ENCODE measurements around the gene TSHZ2. TPM values are rescaled to one million over a fixed set of nuclear protein-coding genes. Genes with fewer than 3 reads are reported as not detected.

Gene TSHZ2
- total RNA-seq, 1 donor from 2014 or later = 1.2 TPM

DNA sequence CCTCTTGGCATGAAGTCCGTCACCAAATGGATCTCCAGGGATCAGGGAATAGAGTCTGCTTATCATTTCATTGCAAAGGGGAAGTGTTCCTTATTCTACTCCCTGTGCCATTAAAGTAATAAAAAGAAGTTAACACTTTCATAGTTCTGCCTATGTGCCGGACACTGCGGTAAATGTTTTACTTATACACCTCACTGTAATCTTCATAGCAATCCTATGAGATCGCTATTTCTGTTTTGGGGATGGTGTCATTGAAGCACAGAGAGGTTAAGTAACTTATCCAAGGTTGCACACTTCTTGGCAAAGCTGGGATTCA lies 177.7 kb downstream of the TSHZ2 start:
- Mint-ChIP-seq H3K27me3 (ENCODE audit: low read depth, unreplicated experiment) (no peaks in the 10 kb centered on the region), H3K4me1 (ENCODE audit: low read depth, unreplicated experiment) (peaks cover 10% of the 10 kb centered on the region), H3K9me3 (ENCODE audit: unreplicated experiment) (no peaks in the 10 kb centered on the region), H3K36me3 (ENCODE audit: low read depth, unreplicated experiment) (no peaks in the 10 kb centered on the region), H3K4me3 (ENCODE audit: unreplicated experiment) (no peak overlapping the region), H3K27ac (ENCODE audit: unreplicated experiment) (no peak overlapping the region)
- H3K27me3 ChIP-seq (ENCODE audit: insufficient read depth, low read length) = peaks cover 3% of the 10 kb centered on the region
- TF ChIP-seq, protein P1, sequence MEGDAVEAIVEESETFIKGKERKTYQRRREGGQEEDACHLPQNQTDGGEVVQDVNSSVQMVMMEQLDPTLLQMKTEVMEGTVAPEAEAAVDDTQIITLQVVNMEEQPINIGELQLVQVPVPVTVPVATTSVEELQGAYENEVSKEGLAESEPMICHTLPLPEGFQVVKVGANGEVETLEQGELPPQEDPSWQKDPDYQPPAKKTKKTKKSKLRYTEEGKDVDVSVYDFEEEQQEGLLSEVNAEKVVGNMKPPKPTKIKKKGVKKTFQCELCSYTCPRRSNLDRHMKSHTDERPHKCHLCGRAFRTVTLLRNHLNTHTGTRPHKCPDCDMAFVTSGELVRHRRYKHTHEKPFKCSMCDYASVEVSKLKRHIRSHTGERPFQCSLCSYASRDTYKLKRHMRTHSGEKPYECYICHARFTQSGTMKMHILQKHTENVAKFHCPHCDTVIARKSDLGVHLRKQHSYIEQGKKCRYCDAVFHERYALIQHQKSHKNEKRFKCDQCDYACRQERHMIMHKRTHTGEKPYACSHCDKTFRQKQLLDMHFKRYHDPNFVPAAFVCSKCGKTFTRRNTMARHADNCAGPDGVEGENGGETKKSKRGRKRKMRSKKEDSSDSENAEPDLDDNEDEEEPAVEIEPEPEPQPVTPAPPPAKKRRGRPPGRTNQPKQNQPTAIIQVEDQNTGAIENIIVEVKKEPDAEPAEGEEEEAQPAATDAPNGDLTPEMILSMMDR (IDR thresholded peaks at IDR 0.05; ENCODE audit: insufficient read depth, low read depth, low read length) = no peak
- TF ChIP-seq EZH2 (IDR thresholded peaks at IDR 0.05; ENCODE audit: insufficient read depth, low read length) = no peak
- H4K20me1 ChIP-seq (ENCODE audit: insufficient read depth, low read length) = no peaks in the 10 kb centered on the region
- no peak for DNase-seq (ENCODE audit: low read depth)
- H3K79me2 ChIP-seq (ENCODE audit: insufficient read depth, low read length) = no peaks in the 10 kb centered on the region
- no peaks in the 10 kb centered on the region for H3K9me3 ChIP-seq (ENCODE audit: insufficient read depth, low read depth, low read length)
- H3K27ac ChIP-seq (ENCODE audit: low read depth, low read length) = no peak overlapping the region
- H2AFZ ChIP-seq (ENCODE audit: low read depth, low read length) = no peak overlapping the region
- no peaks in the 10 kb centered on the region for H3K4me1 ChIP-seq (ENCODE audit: insufficient read depth, low read length)
- no peak overlapping the region for H3K9ac ChIP-seq (ENCODE audit: low read length)
- no peaks in the 10 kb centered on the region for H3K36me3 ChIP-seq (ENCODE audit: insufficient read depth, low read length)
- no peak overlapping the region for H3K4me2 ChIP-seq (ENCODE audit: low read length)
- no peak overlapping the region for H3K4me3 ChIP-seq (ENCODE audit: insufficient read depth, low read depth, low read length)
- no peak for FAIRE-seq

DNA sequence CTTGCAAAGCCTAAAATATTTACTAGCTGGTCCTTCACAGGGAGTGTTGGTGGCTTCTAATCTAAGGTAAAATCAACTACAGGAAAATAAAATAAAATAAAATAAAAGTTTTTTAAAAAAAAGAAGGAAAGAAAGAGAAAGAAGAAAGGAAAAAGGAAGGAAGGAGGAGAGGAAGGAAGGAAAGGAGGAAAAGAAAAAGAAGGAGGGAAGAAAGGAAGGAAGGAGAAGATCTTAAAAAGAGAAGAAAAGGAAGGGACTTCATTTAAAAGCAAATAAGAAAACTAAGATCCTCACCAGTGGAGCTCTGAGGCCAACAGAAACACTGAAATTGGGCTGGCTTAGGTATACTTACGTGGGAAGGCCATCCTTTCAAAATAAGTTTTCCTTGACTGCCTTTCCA lies 178.4 kb downstream of the TSHZ2 start:
- no peaks in the 10 kb centered on the region for H3K4me1 ChIP-seq (ENCODE audit: insufficient read depth, low read length)
- Mint-ChIP-seq H3K4me1 (ENCODE audit: low read depth, unreplicated experiment) (peaks cover 10% of the 10 kb centered on the region), H3K27me3 (ENCODE audit: low read depth, unreplicated experiment) (no peaks in the 10 kb centered on the region), H3K4me3 (ENCODE audit: unreplicated experiment) (no peak overlapping the region), H3K9me3 (ENCODE audit: unreplicated experiment) (no peaks in the 10 kb centered on the region), H3K36me3 (ENCODE audit: low read depth, unreplicated experiment) (no peaks in the 10 kb centered on the region), H3K27ac (ENCODE audit: unreplicated experiment) (no peak overlapping the region)
- peaks cover 3% of the 10 kb centered on the region for H3K27me3 ChIP-seq (ENCODE audit: insufficient read depth, low read length)
- no peak for TF ChIP-seq EZH2 (IDR thresholded peaks at IDR 0.05; ENCODE audit: insufficient read depth, low read length)
- TF ChIP-seq, protein P1 (IDR thresholded peaks at IDR 0.05; ENCODE audit: insufficient read depth, low read depth, low read length) = no peak
- no peak overlapping the region for H2AFZ ChIP-seq (ENCODE audit: low read depth, low read length)
- no peak overlapping the region for H3K4me3 ChIP-seq (ENCODE audit: insufficient read depth, low read depth, low read length)
- no peaks in the 10 kb centered on the region for H3K79me2 ChIP-seq (ENCODE audit: insufficient read depth, low read length)
- FAIRE-seq (no peak), DNase-seq (ENCODE audit: low read depth) (no peak)
- no peaks in the 10 kb centered on the region for H3K36me3 ChIP-seq (ENCODE audit: insufficient read depth, low read length)
- no peak overlapping the region for H3K9ac ChIP-seq (ENCODE audit: low read length)
- no peaks in the 10 kb centered on the region for H4K20me1 ChIP-seq (ENCODE audit: insufficient read depth, low read length)
- no peak overlapping the region for H3K27ac ChIP-seq (ENCODE audit: low read depth, low read length)
- no peak overlapping the region for H3K4me2 ChIP-seq (ENCODE audit: low read length)
- H3K9me3 ChIP-seq (ENCODE audit: insufficient read depth, low read depth, low read length) = no peaks in the 10 kb centered on the region

GRCh38 chr20:53152228-53152627 lies 180.1 kb downstream of the TSHZ2 start:
- Histone ChIP-seq H3K4me1 (ENCODE audit: insufficient read depth, low read length) (no peaks in the 10 kb centered on the region), H3K9ac (ENCODE audit: low read length) (no peak overlapping the region), H3K4me2 (ENCODE audit: low read length) (no peak overlapping the region), H3K36me3 (ENCODE audit: insufficient read depth, low read length) (no peaks in the 10 kb centered on the region), H4K20me1 (ENCODE audit: insufficient read depth, low read length) (no peaks in the 10 kb centered on the region), H3K79me2 (ENCODE audit: insufficient read depth, low read length) (no peaks in the 10 kb centered on the region), H3K27ac (ENCODE audit: low read depth, low read length) (no peak overlapping the region), H3K4me3 (ENCODE audit: insufficient read depth, low read depth, low read length) (no peak overlapping the region), H3K27me3 (ENCODE audit: insufficient read depth, low read length) (peaks cover 6% of the 10 kb centered on the region), H2AFZ (ENCODE audit: low read depth, low read length) (no peak overlapping the region), H3K9me3 (ENCODE audit: insufficient read depth, low read depth, low read length) (no peaks in the 10 kb centered on the region)
- Mint-ChIP-seq H3K4me3 (ENCODE audit: unreplicated experiment) (no peak overlapping the region), H3K36me3 (ENCODE audit: low read depth, unreplicated experiment) (no peaks in the 10 kb centered on the region), H3K27me3 (ENCODE audit: low read depth, unreplicated experiment) (no peaks in the 10 kb centered on the region), H3K27ac (ENCODE audit: unreplicated experiment) (no peak overlapping the region), H3K9me3 (ENCODE audit: unreplicated experiment) (no peaks in the 10 kb centered on the region), H3K4me1 (ENCODE audit: low read depth, unreplicated experiment) (peaks cover 10% of the 10 kb centered on the region)
- TF ChIP-seq, protein P1 (IDR thresholded peaks at IDR 0.05; ENCODE audit: insufficient read depth, low read depth, low read length) = no peak
- TF ChIP-seq EZH2 (IDR thresholded peaks at IDR 0.05; ENCODE audit: insufficient read depth, low read length) = no peak
- FAIRE-seq (no peak), DNase-seq (ENCODE audit: low read depth) (no peak)

All from astrocyte (in vitro differentiated cells and primary cell).